HEK293T (cell line): Measurements from ENCODE around the gene CASS4.

Experiments used
- ARNT ChIP-seq: fragments of 450-650 bp; IDR thresholded peaks from 2 replicates; pipeline ENCODE4 v1.6.1; 2017; ENCODE audit warnings: mild to moderate bottlenecking
- BHLHE40 ChIP-seq: fragments of 450-650 bp; IDR thresholded peaks from 2 replicates; pipeline ENCODE4 v1.6.1; 2016; ENCODE audit warnings: mild to moderate bottlenecking, moderate library complexity, borderline replicate concordance
- CTBP1 ChIP-seq: fragments of 450-650 bp; IDR thresholded peaks from 2 replicates; pipeline ENCODE4 v1.6.1; 2016; ENCODE audit warnings: borderline replicate concordance
- ELF4 ChIP-seq: fragments of 450-650 bp; IDR thresholded peaks from 2 replicates; pipeline ENCODE4 v1.6.1; 2017; ENCODE audit warnings: antibody characterized with exemption
- FOXA1 ChIP-seq: fragments of 450-650 bp; IDR thresholded peaks from 2 replicates; pipeline ENCODE4 v1.6.1; 2016; ENCODE audit warnings: mild to moderate bottlenecking
- FOXK2 ChIP-seq: fragments of 450-650 bp; IDR thresholded peaks from 2 replicates; pipeline ENCODE4 v1.6.1; 2016; ENCODE audit warnings: mild to moderate bottlenecking
- FOXM1 ChIP-seq: fragments of 450-650 bp; IDR thresholded peaks from 2 replicates; pipeline ENCODE4 v1.6.1; 2017; ENCODE audit warnings: mild to moderate bottlenecking, borderline replicate concordance
- L3MBTL2 ChIP-seq: fragments of 450-650 bp; conservative IDR thresholded peaks from 2 replicates; pipeline ENCODE4 v1.6.1; 2016; ENCODE audit warnings: mild to moderate bottlenecking
- LEF1 ChIP-seq: fragments of 450-650 bp; IDR thresholded peaks from 2 replicates; pipeline ENCODE4 v1.6.1; 2017; ENCODE audit warnings: mild to moderate bottlenecking, borderline replicate concordance
- NFRKB ChIP-seq: fragments of 450-650 bp; IDR thresholded peaks from 2 replicates; pipeline ENCODE4 v1.6.1; 2016; ENCODE audit warnings: mild to moderate bottlenecking, moderate library complexity
- SP1 ChIP-seq: fragments of 450-650 bp; IDR thresholded peaks from 2 replicates; pipeline ENCODE4 v1.6.1; 2017
- SUZ12 ChIP-seq: fragments of 450-650 bp; IDR thresholded peaks from 2 replicates; pipeline ENCODE4 v1.6.1; 2016; ENCODE audit warnings: mild to moderate bottlenecking
- TARDBP ChIP-seq: fragments of 450-650 bp; IDR thresholded peaks from 2 replicates; pipeline ENCODE4 v1.6.1; 2016
- ZNF384 ChIP-seq: fragments of 450-650 bp; IDR thresholded peaks from 2 replicates; pipeline ENCODE4 v1.6.1; 2016

GRCh38 chr20:56428410-56428809, 16.4 kb downstream of the CASS4 start:
- no peak for TF ChIP-seq FOXK2
- no peak for TF ChIP-seq LEF1
- TF ChIP-seq L3MBTL2, result no peak
- TF ChIP-seq FOXM1, result no peak
- TF ChIP-seq TARDBP, result no peak
- no peak for TF ChIP-seq ARNT
- no peak for TF ChIP-seq BHLHE40
- no peak for TF ChIP-seq SP1
- no peak for TF ChIP-seq CTBP1
- TF ChIP-seq FOXA1, result no peak
- TF ChIP-seq ELF4, result no peak
- TF ChIP-seq SUZ12, result no peak
- no peak for TF ChIP-seq ZNF384
- TF ChIP-seq NFRKB, result no peak
